HG03097 (cell line): ENCODE data around the gene MMEL1.

Source experiments
- ATAC-seq: cut with Tn5 transposase; IDR thresholded peaks from one replicate; pipeline ENCODE4 v1.9.1; 2021; ENCODE audit not compliant: unreplicated experiment, low FRiP score

Gene MMEL1

GRCh38 chr1:2591581-2592261 lies 41.1 kb downstream of the MMEL1 start:
- ATAC-seq, result no peak

GRCh38 chr1:2591233-2591580 lies 41.6 kb downstream of the MMEL1 start:
- no peak for ATAC-seq

- no peak for ATAC-seq
Measured at GRCh38 chr1:2590233-2591141, 42.3 kb downstream of the MMEL1 start.

- no peak for ATAC-seq
Measured at GRCh38 chr1:2589431-2590232, 43.2 kb downstream of the MMEL1 start.

- no peak for ATAC-seq
Measured at GRCh38 chr1:2588661-2589430, 44.0 kb downstream of the MMEL1 start.

- no peak for ATAC-seq
Measured at GRCh38 chr1:2587860-2588571, 44.8 kb downstream of the MMEL1 start.

GRCh38 chr1:2587071-2587859 lies 45.6 kb downstream of the MMEL1 start:
- peak; percentile 2 for ATAC-seq

GRCh38 chr1:2586154-2587070 lies 46.4 kb downstream of the MMEL1 start, which contains the start of gene PRXL2B:
Gene PRXL2B, plus strand, starts transcription at chr1:2586777. Its CDS starts 109 bp downstream, at chr1:2586886.
- ATAC-seq, result peak; percentile 59

GRCh38 chr1:2585318-2586092 lies 47.3 kb downstream of the MMEL1 start:
- ATAC-seq, result no peak

GRCh38 chr1:2584686-2585317 lies 48.0 kb downstream of the MMEL1 start:
- no peak for ATAC-seq

- ATAC-seq, result no peak
Measured at GRCh38 chr1:2583871-2584351, 48.9 kb downstream of the MMEL1 start.

- no peak for ATAC-seq
Measured at GRCh38 chr1:2583331-2583791, 49.5 kb downstream of the MMEL1 start.

GRCh38 chr1:2582391-2582790 lies 50.4 kb downstream of the MMEL1 start:
- ATAC-seq, result no peak

GRCh38 chr1:2580691-2581090 lies 52.1 kb downstream of the MMEL1 start:
- ATAC-seq, result no peak

- ATAC-seq, result no peak
Measured at GRCh38 chr1:2578758-2579118, 54.1 kb downstream of the MMEL1 start.

- ATAC-seq, result peak; percentile 33
Measured at GRCh38 chr1:2577565-2578075, 55.2 kb downstream of the MMEL1 start.
